Measurements from ENCODE around the gene PRDM16.

PRDM16 gene

GRCh38 chr1:3295846-3296245 is 226.8 kb downstream of the PRDM16 start:
- Histone ChIP-seq H3K4me2 (ENCODE audit: insufficient read depth, low read length) (no peak overlapping the region), H4K20me1 (ENCODE audit: insufficient read depth, low read length) (peaks cover 5% of the 10 kb centered on the region; the same call in 1 of the 2 replicates), H3K36me3 (ENCODE audit: insufficient read depth, low read length) (no peaks in the 10 kb centered on the region), H3K27ac (ENCODE audit: low read length) (no peak overlapping the region), H3K9me3 (ENCODE audit: insufficient read depth, low read length, severe bottlenecking) (no peaks in the 10 kb centered on the region), H2AFZ (ENCODE audit: low read depth, low read length) (no peak overlapping the region), H3K4me3 (ENCODE audit: low read depth in 1 of 2, low read length in 2 of 2) (no peak overlapping the region), H3K79me2 (ENCODE audit: insufficient read depth, low read length) (no peaks in the 10 kb centered on the region), H3K27me3 (ENCODE audit: insufficient read depth, low read length, poor library complexity) (no peaks in the 10 kb centered on the region), H3K9ac (ENCODE audit: low read depth, low read length) (no peak overlapping the region), H3K4me1 (ENCODE audit: insufficient read depth, low read length) (no peaks in the 10 kb centered on the region)
- ATAC-seq (ENCODE audit: insufficient read depth, low read depth) (no peak), DNase-seq (no peak)
- TF ChIP-seq CTCF (IDR thresholded peaks at IDR 0.05; ENCODE audit: borderline replicate concordance, extremely low read depth, low read length, poor library complexity, severe bottlenecking) (no peak), EZH2 (IDR thresholded peaks at IDR 0.05; ENCODE audit: borderline replicate concordance, low read depth, low read length, severe bottlenecking) (no peak)

DNA sequence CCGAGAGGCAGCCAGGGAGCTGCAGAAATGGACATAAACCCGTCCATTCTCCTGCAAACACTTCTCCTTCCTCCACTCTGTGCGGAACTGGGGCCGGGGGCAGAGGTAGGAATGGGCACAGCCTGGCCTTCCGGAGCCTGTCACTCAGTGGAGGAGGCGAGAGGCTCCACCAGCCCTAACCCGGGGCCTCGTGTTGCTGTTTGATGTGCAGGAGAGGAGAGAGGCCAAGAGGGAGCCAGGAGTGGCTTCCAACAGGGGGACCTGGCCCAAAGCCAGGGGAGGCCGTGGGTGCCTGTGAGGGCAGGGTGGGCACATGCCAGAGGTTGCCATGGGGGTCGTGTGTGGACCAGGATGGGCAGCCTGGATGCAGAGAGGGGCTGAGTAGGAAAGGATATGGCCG is 227.3 kb downstream of the PRDM16 start:
- ATAC-seq (ENCODE audit: insufficient read depth, low read depth) (no peak), DNase-seq (no peak)
- Histone ChIP-seq H3K27ac (ENCODE audit: low read length) (no peak overlapping the region), H3K4me1 (ENCODE audit: insufficient read depth, low read length) (no peaks in the 10 kb centered on the region), H4K20me1 (ENCODE audit: insufficient read depth, low read length) (peaks cover 5% of the 10 kb centered on the region; the same call in 1 of the 2 replicates), H3K9ac (ENCODE audit: low read depth, low read length) (no peak overlapping the region), H3K9me3 (ENCODE audit: insufficient read depth, low read length, severe bottlenecking) (no peaks in the 10 kb centered on the region), H3K36me3 (ENCODE audit: insufficient read depth, low read length) (no peaks in the 10 kb centered on the region), H3K4me2 (ENCODE audit: insufficient read depth, low read length) (no peak overlapping the region), H3K79me2 (ENCODE audit: insufficient read depth, low read length) (no peaks in the 10 kb centered on the region), H3K27me3 (ENCODE audit: insufficient read depth, low read length, poor library complexity) (no peaks in the 10 kb centered on the region), H2AFZ (ENCODE audit: low read depth, low read length) (no peak overlapping the region), H3K4me3 (ENCODE audit: low read depth in 1 of 2, low read length in 2 of 2) (no peak overlapping the region)
- TF ChIP-seq EZH2 (IDR thresholded peaks at IDR 0.05; ENCODE audit: borderline replicate concordance, low read depth, low read length, severe bottlenecking) (no peak), CTCF (IDR thresholded peaks at IDR 0.05; ENCODE audit: borderline replicate concordance, extremely low read depth, low read length, poor library complexity, severe bottlenecking) (no peak)

DNA sequence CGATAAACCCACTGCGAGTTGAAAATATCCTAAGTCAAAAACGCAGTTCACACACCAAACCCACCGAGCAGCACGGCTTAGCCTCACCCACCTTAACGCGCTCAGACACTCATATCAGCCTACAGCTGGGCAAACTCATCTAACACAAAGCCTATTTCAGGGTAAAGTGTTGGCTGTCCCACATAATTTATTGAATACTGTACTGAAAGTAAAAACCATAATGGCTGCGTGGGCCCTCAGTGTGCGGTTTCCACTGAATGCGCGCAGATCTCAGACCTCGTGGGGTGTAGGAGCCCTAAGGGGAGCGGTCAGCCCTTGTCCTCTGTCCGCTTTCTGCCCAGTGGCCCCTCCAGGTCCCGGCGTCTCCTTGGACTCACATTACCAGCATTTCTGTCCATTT is 227.8 kb downstream of the PRDM16 start:
- Histone ChIP-seq H3K4me2 (ENCODE audit: insufficient read depth, low read length) (no peak overlapping the region), H3K9ac (ENCODE audit: low read depth, low read length) (no peak overlapping the region), H3K79me2 (ENCODE audit: insufficient read depth, low read length) (no peaks in the 10 kb centered on the region), H3K4me3 (ENCODE audit: low read depth in 1 of 2, low read length in 2 of 2) (no peak overlapping the region), H3K36me3 (ENCODE audit: insufficient read depth, low read length) (no peaks in the 10 kb centered on the region), H3K27ac (ENCODE audit: low read length) (no peak overlapping the region), H2AFZ (ENCODE audit: low read depth, low read length) (no peak overlapping the region), H3K9me3 (ENCODE audit: insufficient read depth, low read length, severe bottlenecking) (no peaks in the 10 kb centered on the region), H4K20me1 (ENCODE audit: insufficient read depth, low read length) (peaks cover 5% of the 10 kb centered on the region; the same call in 1 of the 2 replicates), H3K27me3 (ENCODE audit: insufficient read depth, low read length, poor library complexity) (no peaks in the 10 kb centered on the region), H3K4me1 (ENCODE audit: insufficient read depth, low read length) (no peaks in the 10 kb centered on the region)
- TF ChIP-seq EZH2 (IDR thresholded peaks at IDR 0.05; ENCODE audit: borderline replicate concordance, low read depth, low read length, severe bottlenecking) (no peak), CTCF (IDR thresholded peaks at IDR 0.05; ENCODE audit: borderline replicate concordance, extremely low read depth, low read length, poor library complexity, severe bottlenecking) (no peak)
- ATAC-seq (ENCODE audit: insufficient read depth, low read depth) = no peak
- DNase-seq = no peak

GRCh38 chr1:3297756-3298155 is 228.8 kb downstream of the PRDM16 start:
- Histone ChIP-seq H3K9me3 (ENCODE audit: insufficient read depth, low read length, severe bottlenecking) (no peaks in the 10 kb centered on the region), H3K4me2 (ENCODE audit: insufficient read depth, low read length) (no peak overlapping the region), H3K4me3 (ENCODE audit: low read depth in 1 of 2, low read length in 2 of 2) (no peak overlapping the region), H2AFZ (ENCODE audit: low read depth, low read length) (no peak overlapping the region), H3K27me3 (ENCODE audit: insufficient read depth, low read length, poor library complexity) (no peaks in the 10 kb centered on the region), H3K4me1 (ENCODE audit: insufficient read depth, low read length) (no peaks in the 10 kb centered on the region), H3K79me2 (ENCODE audit: insufficient read depth, low read length) (no peaks in the 10 kb centered on the region), H4K20me1 (ENCODE audit: insufficient read depth, low read length) (peaks cover 2% of the 10 kb centered on the region; the same call in 1 of the 2 replicates), H3K9ac (ENCODE audit: low read depth, low read length) (no peak overlapping the region), H3K27ac (ENCODE audit: low read length) (no peak overlapping the region), H3K36me3 (ENCODE audit: insufficient read depth, low read length) (no peaks in the 10 kb centered on the region)
- DNase-seq = no peak
- ATAC-seq (ENCODE audit: insufficient read depth, low read depth) = no peak
- TF ChIP-seq CTCF (IDR thresholded peaks at IDR 0.05; ENCODE audit: borderline replicate concordance, extremely low read depth, low read length, poor library complexity, severe bottlenecking) (no peak), EZH2 (IDR thresholded peaks at IDR 0.05; ENCODE audit: borderline replicate concordance, low read depth, low read length, severe bottlenecking) (no peak)
